Coronary artery (tissue), 2 donors: ENCODE data around the gene ATRNL1.

Source experiments
- DNase-seq: peaks from one replicate; pipeline ENCODE4 v3.0.0-alpha.2; 2017; ENCODE audit warnings: low spot score
- H3K27ac ChIP-seq, 2 donors: fragments of 200-600 bp; sonication (generic); one replicate each; pipeline ENCODE4 v1.5.1; 2016 to 2019
- H3K4me3 ChIP-seq: fragments of 200-600 bp; sonication (generic); 2 replicates; pipeline ENCODE4 v1.5.1; 2016; ENCODE audit warnings: mild to moderate bottlenecking, moderate library complexity
- CTCF ChIP-seq: fragments of 200-600 bp; sonication (generic); IDR thresholded peaks from one replicate; pipeline ENCODE4 v1.5.1; 2019; ENCODE audit warnings: antibody characterized with exemption

The ATRNL1 gene

GRCh38 chr10:115989621-115990020 lies 896.5 kb downstream of the ATRNL1 start:
- no peak overlapping the region for H3K27ac ChIP-seq
- no peak for DNase-seq
- no peak overlapping the region for H3K4me3 ChIP-seq
- no peak for TF ChIP-seq CTCF

- TF ChIP-seq CTCF = no peak
- no peak overlapping the region for H3K4me3 ChIP-seq
- DNase-seq = no peak
- no peak overlapping the region for H3K27ac ChIP-seq
These were observed 899.2 kb downstream of the ATRNL1 start for GRCh38 chr10:115992236-115992986.

GRCh38 chr10:115996031-115996430 lies 902.9 kb downstream of the ATRNL1 start:
- no peak for TF ChIP-seq CTCF
- no peak for DNase-seq
- no peak overlapping the region for H3K4me3 ChIP-seq
- H3K27ac ChIP-seq = no peak overlapping the region

DNA sequence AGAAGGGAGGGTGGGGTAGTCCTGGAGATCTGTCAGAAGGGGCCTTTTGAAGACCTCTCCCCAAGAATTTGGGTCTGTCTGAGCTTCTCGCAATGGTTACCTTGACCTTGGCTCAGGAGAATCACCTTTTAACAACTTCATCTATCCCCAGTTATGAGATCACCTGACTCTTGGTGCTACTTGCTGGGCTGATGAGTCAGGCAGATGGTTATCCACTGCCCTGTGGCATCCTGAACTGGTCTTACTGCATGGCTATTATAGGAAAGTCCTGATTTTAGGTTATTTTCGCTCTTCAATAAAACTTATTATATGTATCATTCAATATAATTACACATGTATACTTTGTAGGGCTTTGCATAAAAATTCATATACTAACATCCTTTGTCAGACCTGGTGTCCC lies 905.1 kb downstream of the ATRNL1 start:
- no peak overlapping the region for H3K4me3 ChIP-seq
- no peak for DNase-seq
- TF ChIP-seq CTCF = no peak
- no peak overlapping the region for H3K27ac ChIP-seq
